HG02970 (cell line): Measurements from ENCODE around the gene TOR1B.
"Not testable (repeated sequence)": the region's sequence is repeated elsewhere in the genome, so short reads cannot be mapped to it uniquely, and the experiment has no call there.

Experiments
- ATAC-seq: cut with Tn5 transposase; IDR thresholded peaks from one replicate; pipeline ENCODE4 v1.9.1; 2021; ENCODE audit warnings: mild to moderate bottlenecking, moderate library complexity, moderate number of reproducible peaks; ENCODE audit not compliant: unreplicated experiment, low FRiP score

The TOR1B gene

DNA sequence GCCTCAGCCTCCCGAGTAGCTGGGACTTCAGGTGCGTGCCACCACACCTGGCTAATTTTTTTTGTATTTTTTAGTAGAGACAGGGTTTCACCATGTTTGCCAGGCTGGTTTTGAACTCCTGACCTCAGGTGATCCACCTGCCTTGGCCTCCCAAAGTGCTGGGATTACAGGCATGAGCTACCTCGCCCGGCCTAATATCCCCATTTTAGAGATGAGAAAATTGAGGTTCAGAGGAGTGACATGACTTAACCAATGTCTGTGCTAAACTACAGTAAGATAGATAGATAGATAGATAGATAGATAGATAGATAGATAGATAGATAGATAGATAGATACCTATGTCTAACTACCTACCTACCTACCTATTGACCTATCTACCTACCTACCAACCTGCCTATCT lies 26.9 kb upstream of the TOR1B start:
- not testable (repeated sequence) for ATAC-seq

DNA sequence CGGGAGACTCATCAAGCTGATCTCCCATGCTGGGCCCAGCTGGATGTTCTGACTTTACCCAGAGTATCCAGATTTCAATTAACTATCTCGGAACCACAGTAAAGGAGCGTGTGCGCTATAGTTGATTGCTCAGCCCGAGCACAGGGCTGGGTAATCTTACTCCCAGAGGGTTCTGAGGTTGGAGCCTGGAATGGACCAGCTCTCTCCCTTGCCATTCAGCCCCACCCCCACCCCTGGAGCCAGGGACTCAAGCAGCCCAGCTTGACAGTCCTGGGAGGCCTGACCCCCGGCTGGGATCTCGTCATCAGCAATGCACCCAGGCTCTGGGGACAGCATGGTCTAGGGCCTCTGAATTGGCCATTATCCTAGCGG lies 26.4 kb upstream of the TOR1B start:
- no peak for ATAC-seq

DNA sequence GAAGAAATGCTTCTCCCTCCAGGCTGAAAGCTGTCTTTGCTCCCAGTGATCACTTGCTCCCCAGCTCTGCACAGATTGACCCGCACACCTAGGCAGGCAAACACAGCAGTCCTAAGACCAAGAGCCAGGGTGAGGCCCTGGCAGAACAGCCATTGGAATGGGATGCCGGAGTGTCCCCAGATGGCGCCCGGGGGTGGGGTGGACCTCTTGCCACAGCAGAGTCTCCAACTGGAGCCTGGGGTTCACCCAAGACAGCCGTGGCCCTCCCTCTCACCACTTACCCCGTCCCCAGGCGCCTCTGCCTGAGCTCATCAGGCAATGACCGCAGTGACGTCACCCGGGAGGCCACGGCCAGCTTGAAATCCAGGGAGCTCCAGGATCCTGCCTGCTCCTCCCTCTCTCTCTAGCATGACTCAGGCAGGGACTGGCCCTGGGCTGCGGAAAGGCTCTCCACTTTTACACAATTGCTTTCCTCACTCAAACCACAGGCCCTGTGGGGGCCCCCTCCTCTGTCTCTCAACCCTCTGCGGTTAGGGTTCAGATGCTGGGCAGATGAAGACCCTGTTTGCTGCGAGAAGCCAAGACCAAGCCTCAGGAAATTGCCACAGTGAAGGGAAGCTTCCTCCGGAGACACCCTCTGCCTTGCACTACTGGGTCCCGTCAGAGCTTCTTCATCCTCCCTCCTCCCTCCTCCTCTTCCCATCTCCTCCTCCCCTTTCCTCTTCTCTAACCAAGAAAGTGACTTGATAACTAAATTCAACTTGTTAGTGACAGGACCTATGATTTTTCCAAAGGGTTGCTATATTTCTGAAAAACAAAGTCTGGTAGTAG lies 25.8 kb upstream of the TOR1B start:
- ATAC-seq = no peak

DNA sequence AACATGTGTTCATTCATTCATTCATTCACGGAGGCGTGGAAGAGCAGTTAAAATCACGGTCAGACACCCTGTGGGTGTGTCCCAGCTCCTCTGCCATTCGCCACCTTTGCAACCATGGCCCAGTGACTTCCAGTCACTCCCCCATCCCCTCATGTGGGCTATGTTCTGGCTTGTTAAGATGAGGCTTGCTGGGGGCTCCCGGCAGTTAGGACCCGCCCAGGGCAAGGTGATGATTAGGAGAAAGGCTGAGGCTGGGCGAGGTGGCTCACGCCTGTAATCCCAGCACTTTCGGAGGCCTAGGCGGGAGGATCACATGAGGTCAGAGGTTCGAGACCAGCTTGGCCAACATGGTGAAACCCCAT lies 25.2 kb upstream of the TOR1B start:
- no peak for ATAC-seq

DNA sequence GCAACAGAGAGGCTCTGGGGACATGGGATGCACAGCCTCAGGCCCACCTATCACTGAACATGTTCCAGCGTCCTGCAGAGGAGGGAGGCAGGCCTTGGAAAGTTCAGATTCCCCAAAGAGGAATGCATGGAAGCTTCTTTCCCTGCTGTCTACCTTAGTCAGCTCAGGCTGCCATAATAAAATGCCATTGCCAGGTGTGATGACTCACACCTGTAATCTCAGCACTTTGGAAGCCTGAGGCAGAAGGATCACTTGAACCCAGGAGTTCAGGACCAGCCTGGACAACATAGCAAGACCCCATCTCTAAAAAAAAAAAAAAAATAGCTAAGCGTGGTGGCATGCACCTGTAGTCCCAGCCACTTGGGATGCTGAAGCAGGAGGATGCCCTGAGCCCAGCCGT lies 24.5 kb upstream of the TOR1B start:
- ATAC-seq = no peak

DNA sequence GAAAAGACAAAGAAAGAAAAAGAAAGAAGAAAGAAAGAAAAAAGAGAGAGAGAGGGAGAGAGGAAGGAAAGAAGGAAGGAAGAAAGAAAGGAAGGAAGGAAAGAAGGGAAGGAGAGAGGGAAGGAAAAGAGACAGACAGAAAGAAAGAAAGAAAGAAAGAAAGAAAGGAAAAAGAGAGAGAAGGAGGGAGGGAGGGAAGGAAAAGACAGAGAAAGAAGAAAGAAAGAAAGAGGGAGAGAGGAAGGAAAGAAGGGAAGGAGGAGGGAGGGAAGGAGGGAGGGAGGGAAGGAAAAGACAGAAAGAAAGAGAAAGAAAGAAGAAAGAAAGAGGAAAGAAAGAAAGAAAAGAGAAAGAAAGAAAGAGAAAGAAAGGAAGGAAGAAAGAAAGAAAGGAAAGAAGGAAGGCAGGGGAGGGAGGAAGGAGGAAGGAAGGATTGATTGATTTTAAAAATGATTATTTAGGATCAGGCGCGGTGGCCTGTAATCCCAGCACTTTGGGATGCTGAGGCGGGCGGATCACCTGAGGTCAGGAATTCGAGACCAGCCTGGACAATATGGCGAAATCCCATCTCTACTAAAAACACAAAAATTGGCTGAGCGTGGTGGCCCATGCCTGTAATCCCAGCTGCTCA lies 23.3 kb upstream of the TOR1B start:
- no peak for ATAC-seq

DNA sequence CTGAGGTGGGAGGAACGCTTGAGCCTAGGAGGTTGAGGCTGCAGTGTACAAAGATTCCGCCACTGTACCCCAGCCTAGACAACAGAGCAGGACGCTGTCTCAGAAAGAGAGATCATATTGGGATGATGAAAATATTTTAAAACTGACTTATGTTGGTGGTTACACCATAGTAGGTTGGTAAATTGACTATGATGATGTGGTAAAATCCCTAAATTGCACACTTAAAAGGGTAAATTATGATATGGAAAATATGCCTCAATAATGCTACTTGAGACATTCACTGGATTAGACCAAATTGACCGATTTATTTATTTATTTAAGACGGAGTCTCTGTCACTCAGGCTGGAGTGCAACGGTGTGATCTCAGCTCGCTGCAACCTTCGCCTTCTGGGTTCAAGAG lies 21.9 kb upstream of the TOR1B start:
- no peak for ATAC-seq

DNA sequence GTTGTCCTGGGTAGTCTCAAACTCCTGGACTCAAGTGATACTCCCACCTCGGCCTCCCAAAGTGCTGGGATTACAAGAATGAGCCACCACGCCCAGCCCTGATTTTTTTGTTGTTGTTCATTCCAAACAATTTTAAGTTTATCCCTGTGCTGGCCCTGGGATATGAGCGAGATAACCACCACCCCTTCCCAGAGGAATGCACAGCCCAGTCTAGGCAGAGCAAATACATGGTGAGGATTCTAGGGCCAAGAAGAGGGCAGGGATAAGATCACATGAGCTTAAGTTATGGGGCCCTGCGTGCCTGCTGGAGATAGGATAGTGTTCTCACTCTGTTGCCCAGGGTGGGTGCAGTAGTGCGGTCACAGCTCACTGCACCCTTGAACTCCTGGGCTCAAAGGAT lies 21.0 kb upstream of the TOR1B start:
- ATAC-seq = no peak

DNA sequence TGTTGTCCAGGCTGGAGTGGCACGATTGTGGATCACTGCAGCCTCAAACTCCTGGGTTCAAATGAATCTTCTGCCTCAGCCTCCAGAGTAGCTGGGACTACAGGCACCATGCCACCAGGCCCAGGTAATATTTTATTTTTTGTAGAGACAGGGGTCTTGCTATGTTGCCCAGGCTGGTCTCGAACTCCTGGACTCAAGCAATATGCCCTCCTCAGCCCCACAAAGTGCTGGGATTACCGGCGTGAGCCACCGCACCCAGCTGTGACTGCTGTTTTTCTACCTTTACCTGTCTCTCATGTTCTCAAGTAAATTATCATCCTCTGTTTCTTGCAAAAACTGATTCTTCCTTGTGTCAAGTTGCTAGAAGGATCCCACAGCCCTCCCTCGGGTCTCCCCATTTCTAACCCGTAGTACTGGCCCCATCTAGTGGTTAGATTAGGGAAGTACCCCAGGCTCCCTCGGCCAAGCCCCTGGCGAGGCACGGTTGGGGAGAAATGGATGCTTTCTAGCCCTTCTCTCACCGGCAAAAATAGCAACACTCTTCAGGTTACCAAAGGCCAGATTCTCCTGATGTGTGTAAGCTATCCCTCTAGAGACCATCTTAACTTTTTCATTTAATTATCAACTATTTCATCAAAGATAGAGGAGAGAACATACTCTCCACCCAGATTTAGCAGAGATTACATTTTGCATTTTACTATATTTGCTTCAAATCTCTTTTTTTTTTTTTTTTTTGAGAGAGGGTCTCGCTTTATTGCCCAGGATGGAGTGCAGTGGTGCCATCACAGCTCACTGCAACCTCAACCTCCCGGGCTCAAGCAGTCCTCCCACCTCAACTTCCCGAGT lies 19.2 kb upstream of the TOR1B start:
- no peak for ATAC-seq

DNA sequence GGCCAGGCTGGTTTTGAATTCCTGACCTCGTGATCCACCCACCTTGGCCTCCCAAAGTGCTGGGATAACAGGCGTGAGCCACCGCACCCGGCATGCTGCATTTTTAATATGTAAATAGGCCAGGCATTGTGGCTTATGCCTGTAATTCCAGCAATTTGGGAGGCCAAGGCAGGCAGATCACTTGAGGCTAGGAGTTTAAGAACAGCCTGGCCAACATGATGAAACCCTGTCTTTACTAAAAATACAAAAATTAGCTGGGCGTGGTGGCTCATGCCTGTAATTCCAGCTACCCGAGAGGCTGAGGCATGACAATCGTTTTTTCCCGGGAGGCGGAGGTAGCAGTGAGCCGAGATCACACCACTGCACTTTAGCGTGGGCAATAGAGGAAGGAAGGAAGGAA lies 18.0 kb upstream of the TOR1B start:
- not testable (repeated sequence) for ATAC-seq

DNA sequence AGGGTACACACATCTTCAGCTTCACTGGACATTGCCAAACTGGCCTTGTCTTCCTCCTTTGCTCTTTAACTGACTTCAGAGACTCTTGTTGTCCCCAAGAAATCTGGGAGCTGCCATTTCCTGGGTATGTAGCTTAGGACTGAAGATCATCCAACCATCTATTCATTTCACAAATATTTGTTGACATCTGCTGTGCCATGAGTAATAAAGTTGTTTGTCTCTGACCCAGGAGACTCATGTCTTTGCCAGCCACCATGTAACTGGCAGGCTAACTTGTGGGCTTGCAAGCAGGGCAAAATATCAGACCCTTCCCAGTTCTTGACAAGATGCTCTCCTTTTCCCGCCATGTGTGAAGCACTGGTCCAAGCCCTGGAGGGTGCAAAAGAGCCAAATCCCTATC lies 17.1 kb upstream of the TOR1B start:
- ATAC-seq = no peak

DNA sequence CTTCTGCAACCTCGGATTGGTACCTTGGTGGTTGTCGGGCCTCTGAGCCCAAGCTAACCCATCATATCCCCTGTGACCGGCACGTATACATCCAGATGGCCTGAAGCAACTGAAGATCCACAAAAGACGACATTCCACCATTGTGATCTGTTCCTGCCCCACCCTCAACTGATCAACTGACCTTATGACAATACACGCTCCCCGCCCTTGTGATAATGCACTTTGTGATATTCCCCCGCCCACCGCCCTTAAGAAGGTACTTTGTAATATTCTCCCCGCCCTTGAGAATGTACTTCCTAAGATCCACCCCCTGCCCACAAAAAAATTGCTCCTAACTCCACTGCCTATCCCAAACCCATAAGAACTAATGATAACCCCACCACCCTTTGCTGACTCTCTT lies 16.5 kb upstream of the TOR1B start:
- ATAC-seq = no peak

DNA sequence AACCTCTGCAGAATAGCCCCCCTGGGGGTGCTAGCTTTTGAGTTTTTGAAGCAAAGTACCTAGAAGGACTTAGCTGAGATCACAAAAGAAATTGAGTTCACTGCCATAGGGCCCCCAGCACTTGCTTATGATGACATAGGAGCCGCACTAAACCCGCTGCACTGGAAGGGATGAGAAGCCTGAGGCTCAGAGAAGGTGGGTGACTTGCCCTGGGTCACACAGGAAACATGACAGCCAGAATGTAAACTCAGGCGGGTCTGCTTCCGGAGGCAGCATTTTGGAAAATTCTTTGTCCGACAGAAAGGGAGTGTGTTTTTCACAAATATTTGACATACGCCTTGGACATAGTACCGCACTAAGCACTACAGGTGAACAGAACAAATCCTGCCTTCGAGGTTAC lies 8.4 kb upstream of the TOR1B start:
- ATAC-seq = no peak

DNA sequence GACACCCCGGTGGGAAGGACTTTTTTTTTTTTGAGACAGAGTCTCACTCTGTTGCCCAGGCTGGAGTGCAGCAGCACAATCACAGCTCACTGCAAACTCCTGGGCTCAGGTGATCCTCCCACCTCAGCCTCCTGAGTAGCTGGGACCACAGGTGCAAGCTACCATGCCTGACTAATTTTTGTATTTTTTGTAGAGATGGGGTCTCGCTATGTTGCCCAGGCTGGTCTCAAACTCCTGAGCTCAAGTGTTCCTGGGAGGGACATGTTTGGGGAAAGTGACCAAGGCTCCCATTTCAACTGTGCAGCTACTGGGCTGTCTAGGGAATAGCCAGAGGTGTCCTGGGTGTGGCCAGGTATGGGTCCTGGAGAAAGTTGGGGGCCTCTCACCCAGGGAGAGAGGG lies 7.0 kb upstream of the TOR1B start:
- ATAC-seq = not testable (repeated sequence)

DNA sequence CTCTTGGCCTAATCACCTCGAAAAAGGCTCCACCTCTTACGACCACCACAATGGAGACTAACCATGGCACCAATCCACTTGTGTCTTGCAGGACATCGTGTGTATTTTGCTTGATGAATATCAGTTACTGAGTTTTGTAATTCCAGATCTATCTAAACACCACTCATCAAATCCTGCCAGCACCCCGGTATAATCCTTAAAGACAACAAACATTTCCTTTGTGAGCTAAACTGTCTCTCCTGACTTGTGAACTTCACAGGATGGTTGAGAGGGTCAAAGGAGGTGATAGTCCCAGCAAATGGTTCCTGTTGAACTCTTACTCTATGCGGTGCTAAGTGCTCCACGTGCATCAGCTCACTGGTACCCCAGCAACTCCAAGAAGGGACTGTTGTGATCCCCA lies 4.0 kb upstream of the TOR1B start:
- no peak for ATAC-seq

DNA sequence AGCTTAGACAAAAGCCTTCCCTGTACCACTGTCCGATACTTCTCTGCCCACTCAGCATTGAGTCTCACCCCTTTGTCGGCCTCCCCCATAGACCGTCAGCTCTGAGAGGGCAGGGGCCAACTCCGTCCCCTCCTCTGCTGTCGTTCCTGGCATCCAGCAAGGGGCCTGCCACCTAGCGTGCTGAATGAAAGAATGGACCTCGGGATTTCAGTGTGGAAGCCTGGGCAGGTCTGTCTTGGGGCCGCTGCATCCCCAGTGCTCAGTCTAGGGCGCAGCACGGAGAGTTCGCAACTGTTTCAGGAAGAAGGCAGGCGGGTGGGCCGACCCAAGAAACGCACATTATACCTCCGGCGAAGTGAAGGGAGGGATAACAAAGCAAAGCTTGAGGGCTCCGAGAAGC lies 1.5 kb upstream of the TOR1B start:
- no peak for ATAC-seq

DNA sequence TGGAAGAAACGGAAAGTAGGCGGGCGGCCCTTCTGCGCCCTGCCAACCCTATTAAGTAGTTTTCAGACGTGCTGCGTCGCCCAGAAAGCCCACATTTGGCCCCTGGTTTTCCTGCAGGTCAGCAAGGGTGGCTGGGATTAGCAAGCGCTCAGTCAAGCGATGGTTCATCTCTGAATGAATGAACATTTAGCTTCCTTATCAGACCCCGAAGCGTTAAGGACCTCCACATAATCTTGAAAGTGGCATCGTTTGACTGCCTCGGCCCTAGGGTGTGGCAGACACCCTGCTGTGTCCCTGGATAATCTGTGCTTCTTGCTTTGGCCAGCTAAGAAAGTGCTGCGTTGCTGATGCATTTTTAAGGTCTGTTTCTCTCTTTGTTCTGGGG lies 684 bp downstream of the TOR1B start:
- no peak for ATAC-seq

DNA sequence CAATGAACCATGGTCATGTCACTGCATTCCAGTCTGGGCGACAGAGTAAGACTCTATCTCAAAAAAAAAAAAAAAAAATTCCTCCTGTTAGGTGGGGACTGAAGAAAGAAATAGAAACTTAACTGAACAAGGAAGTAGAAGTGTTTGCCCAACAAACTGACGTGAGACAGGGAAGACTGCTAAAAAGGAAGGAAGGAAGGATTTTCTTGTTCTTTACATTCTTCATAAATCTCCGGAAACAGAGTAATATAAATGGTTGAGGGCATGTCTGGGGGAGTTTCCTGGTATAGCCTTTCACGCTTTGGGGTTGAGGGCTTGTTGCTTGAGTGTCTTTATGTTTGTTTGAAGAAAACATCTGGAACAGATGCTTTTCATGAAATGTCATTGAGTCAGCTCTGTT lies 3.1 kb downstream of the TOR1B start:
- no peak for ATAC-seq

DNA sequence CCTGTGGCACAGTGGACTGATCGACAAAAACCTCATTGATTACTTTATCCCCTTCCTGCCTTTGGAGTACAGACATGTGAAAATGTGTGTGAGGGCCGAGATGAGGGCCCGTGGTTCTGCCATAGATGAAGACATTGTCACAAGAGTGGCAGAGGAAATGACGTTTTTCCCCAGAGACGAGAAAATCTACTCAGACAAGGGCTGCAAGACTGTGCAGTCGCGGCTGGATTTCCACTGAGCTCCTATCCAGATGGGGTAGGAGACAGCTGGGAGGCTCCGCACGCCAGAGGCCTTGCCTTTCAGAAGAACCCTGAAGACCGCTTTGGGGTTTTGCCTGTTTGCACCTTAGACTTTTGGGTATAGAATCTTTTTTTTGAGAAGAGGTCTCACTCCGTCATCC lies 6.4 kb downstream of the TOR1B start:
- ATAC-seq = no peak

DNA sequence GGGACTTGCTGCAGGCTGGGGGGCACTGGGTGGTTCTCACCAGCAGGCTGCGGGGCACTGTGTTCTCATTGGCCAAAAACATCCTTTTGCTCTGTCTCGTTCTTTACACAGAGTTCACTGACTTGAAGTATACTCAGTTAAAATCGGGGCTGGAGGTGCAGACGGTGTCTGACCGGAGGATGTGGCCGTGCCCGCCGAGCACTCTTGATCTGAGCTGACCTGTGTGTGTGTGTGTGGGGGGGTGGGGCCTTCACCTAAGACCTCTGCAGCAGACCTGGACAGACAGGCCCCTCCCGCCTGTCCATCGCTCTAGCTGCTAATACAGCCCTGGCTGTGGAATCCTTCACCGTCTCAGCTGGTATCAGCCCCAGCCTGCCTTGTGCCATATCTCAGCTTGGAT lies 7.1 kb downstream of the TOR1B start:
- no peak for ATAC-seq

DNA sequence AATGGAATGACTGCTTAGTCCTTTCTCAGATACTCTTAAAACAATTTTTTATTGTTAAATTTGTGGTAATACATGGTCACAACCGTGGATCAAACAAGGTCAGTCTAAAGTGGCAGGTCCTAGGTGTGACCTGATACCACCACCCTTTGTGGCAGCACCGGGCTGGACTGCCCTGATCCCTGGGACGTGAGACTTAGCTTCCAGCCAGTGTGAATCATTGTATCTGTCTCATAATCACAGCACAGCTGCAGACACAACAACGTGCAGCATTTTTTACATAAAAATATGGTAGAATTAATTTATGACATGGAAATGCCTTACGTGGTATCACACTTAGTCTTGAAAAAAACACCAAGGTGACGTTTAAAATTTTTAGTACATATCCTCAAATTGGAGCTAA lies 7.8 kb downstream of the TOR1B start:
- ATAC-seq = no peak

DNA sequence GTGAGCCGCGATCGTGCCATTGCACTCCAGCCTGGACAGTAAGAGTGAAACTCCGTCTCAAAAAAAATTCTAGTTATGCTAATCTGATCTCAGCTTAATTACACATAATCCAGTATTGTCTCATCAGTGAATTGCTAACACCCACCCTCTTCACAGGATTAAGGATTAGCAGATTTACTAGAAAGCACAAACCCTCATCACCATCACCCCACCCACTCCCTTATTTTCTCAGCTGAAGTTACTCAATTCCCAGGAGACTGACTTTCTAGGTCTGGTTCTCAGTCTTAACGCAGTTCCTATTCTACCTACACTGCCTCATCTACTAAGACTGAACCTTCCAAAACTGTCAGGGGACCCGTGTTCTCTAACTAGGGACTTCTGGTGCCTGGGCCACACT lies 9.0 kb downstream of the TOR1B start:
- ATAC-seq = no peak
